CD14-positive monocyte (primary cell): Measurements from ENCODE around the gene PTPRR. TPM values are rescaled to one million over a fixed set of nuclear protein-coding genes. Genes with fewer than 3 reads are reported as not detected.

ENCODE experiments used
- DNase-seq, 3 donors: peaks; one replicate each; pipeline ENCODE4 v3.0.0-alpha.2; 2011 to 2022
- H2AFZ ChIP-seq: 2 replicates; pipeline ENCODE4 v1.6.0; 2012; ENCODE audit warnings: mild to moderate bottlenecking, low read depth, low read length, inconsistent platforms; ENCODE audit not compliant: insufficient read depth, poor library complexity, severe bottlenecking
- H3K27ac ChIP-seq, 2 donors: 1 replicate in 1 of 2; 2 replicates in 1 of 2; pipeline ENCODE4 v1.5.1; 2012 to 2013; ENCODE audit warnings: low read length in 2 of 2, control low read depth in 1 of 2, inconsistent platforms in 1 of 2, low read depth in 1 of 2, mild to moderate bottlenecking in 1 of 2
- H3K27me3 ChIP-seq, 2 donors: one replicate each; pipeline versions ENCODE4 v1.6.0 to v1.6.1; 2011 to 2013; ENCODE audit warnings: low read length in 2 of 2; ENCODE audit not compliant: control insufficient read depth in 2 of 2, insufficient read depth in 2 of 2
- H3K36me3 ChIP-seq, 2 donors: replicated peaks in 1 of 2; 1 replicate in 1 of 2; 2 replicates in 1 of 2; pipeline versions ENCODE4 v1.5.1 to v1.6.1; 2012 to 2013; ENCODE audit warnings: low read length in 2 of 2, control low read depth in 1 of 2, inconsistent platforms in 1 of 2, mild to moderate bottlenecking in 1 of 2; ENCODE audit not compliant: insufficient read depth in 2 of 2, control insufficient read depth in 1 of 2
- H3K4me1 ChIP-seq, 2 donors: 1 replicate in 1 of 2; 2 replicates in 1 of 2; pipeline versions ENCODE4 v1.5.1 to v1.6.1; 2012 to 2013; ENCODE audit warnings: low read length in 2 of 2, control low read depth in 1 of 2, inconsistent platforms in 1 of 2, mild to moderate bottlenecking in 1 of 2, moderate library complexity in 1 of 2; ENCODE audit not compliant: insufficient read depth in 2 of 2, control insufficient read depth in 1 of 2
- H3K4me2 ChIP-seq: replicated peaks from 2 replicates; pipeline ENCODE3; 2012; ENCODE audit warnings: low read length, moderate library complexity, mild to moderate bottlenecking; ENCODE audit not compliant: poor library complexity, severe bottlenecking; ENCODE audit errors: extremely low read depth
- H3K4me3 ChIP-seq, 3 experiments: fragments of 200-600 bp in 1 of 3; sonication (generic) in 1 of 3; replicated peaks in 1 of 3; 1 replicate in 2 of 3; 2 replicates in 1 of 3; pipeline ENCODE4 v1.5.1; 2011 to 2013; ENCODE audit warnings: low read length in 3 of 3, mild to moderate bottlenecking in 3 of 3, control low read depth in 2 of 3, low read depth in 2 of 3, inconsistent platforms in 1 of 3, moderate library complexity in 1 of 3
- H3K79me2 ChIP-seq: 2 replicates; pipeline ENCODE4 v1.6.0; 2012; ENCODE audit warnings: mild to moderate bottlenecking, control low read depth, inconsistent platforms, low read length, moderate library complexity; ENCODE audit not compliant: insufficient read depth
- H3K9ac ChIP-seq: 2 replicates; pipeline ENCODE4 v1.6.0; 2017; ENCODE audit warnings: low read length, mild to moderate bottlenecking; ENCODE audit not compliant: insufficient read depth, poor library complexity, severe bottlenecking
- H3K9me3 ChIP-seq, 2 donors: replicated peaks in 1 of 2; 1 replicate in 1 of 2; 2 replicates in 1 of 2; pipeline versions ENCODE4 v1.5.1 to v1.6.1; 2012 to 2013; ENCODE audit warnings: low read length in 2 of 2, control low read depth in 1 of 2; ENCODE audit not compliant: control insufficient read depth in 1 of 2, insufficient read depth in 1 of 2
- H4K20me1 ChIP-seq: 2 replicates; pipeline ENCODE4 v1.6.0; 2012; ENCODE audit warnings: mild to moderate bottlenecking, low read length, control low read depth, moderate library complexity; ENCODE audit not compliant: insufficient read depth
- H3K27ac Mint-ChIP-seq, 7 donors: one replicate each; pipeline ENCODE4 v1.8.0; 2020; ENCODE audit warnings: mild to moderate bottlenecking in 7 of 7, mixed read lengths in 7 of 7, moderate library complexity in 6 of 7, inconsistent platforms in 2 of 7
- H3K27me3 Mint-ChIP-seq, 3 donors: one replicate each; pipeline ENCODE4 v1.8.0; 2021 to 2022; ENCODE audit warnings: low read depth in 3 of 3, mild to moderate bottlenecking in 3 of 3, mixed read lengths in 3 of 3, moderate library complexity in 3 of 3, inconsistent platforms in 1 of 3
- H3K36me3 Mint-ChIP-seq, 2 donors: one replicate each; pipeline ENCODE4 v1.8.0; 2020; ENCODE audit warnings: mixed read lengths in 2 of 2, inconsistent platforms in 1 of 2, mild to moderate bottlenecking in 1 of 2
- H3K4me1 Mint-ChIP-seq: one replicate; pipeline ENCODE4 v1.8.0; 2020; ENCODE audit warnings: mild to moderate bottlenecking, mixed read lengths
- H3K4me3 Mint-ChIP-seq, 2 donors: one replicate each; pipeline ENCODE4 v1.8.0; 2020; ENCODE audit warnings: mild to moderate bottlenecking in 2 of 2, mixed read lengths in 2 of 2, moderate library complexity in 1 of 2
- H3K9me3 Mint-ChIP-seq, 7 donors: one replicate each; pipeline ENCODE4 v1.8.0; 2020 to 2022; ENCODE audit warnings: mixed read lengths in 7 of 7, mild to moderate bottlenecking in 6 of 7, moderate library complexity in 6 of 7, inconsistent platforms in 2 of 7
- WGBS: methylation state at CpG from one replicate; pipeline ENCODE4 v1.1.5; 2013; ENCODE audit warnings: missing lambda C conversion rate; ENCODE audit not compliant: insufficient coverage; 5-methylcytosine and 5-hydroxymethylcytosine counted together
- intact Hi-C, 2 donors: fragments of 100-400 bp; cut with micrococcal nuclease; formaldehyde crosslinking; loops; one replicate each; pipeline versions ENCODE4 v1.15.0 to v1.15.1; 2023
- polyA plus RNA-seq, 3 donors: library from polyadenylated mRNA; depleted of rRNA in 1 of 3; unstranded in 2 of 3; stranded (reverse) in 1 of 3; fragments of 300-500 nt in 2 of 3; fragments of >200 nt in 1 of 3; fragmentation: Illumina TruSeq in 2 of 3; gene quantifications; 1 replicate in 2 of 3; 2 replicates in 1 of 3; pipeline ENCODE4 v1.2.3, GENCODE V29; 2012 to 2021
- TF ChIP-seq, protein P1 (sequence below): fragments of 200-600 bp; IDR thresholded peaks from one replicate; pipeline ENCODE4 v1.8.0; 2022; ENCODE audit warnings: antibody characterized with exemption, mild to moderate bottlenecking

The PTPRR gene
- polyA plus RNA-seq, 3 donors = not detected

DNA sequence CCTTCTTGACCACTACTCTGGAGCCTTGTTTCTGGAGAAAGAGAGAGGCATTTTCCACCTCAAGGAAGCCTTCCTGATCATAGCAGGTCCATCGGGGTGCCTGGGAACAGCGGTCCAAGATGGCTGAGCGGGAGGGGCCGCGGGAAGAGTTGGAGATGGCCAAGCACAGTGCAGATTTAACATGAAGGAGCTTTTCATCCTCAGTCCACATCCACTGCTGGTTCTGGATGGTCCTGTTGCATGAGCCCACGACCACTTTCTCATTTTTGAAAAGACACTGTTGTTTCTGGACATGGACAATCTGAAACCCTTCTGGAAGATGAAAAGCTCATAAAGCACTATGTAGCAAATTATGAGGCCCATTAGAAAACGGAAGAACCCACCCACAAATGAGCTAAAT is 284.8 kb downstream of the PTPRR start:
- H4K20me1 ChIP-seq = no peaks in the 10 kb centered on the region
- no peaks in the 10 kb centered on the region for H3K9me3 ChIP-seq
- TF ChIP-seq, protein P1, sequence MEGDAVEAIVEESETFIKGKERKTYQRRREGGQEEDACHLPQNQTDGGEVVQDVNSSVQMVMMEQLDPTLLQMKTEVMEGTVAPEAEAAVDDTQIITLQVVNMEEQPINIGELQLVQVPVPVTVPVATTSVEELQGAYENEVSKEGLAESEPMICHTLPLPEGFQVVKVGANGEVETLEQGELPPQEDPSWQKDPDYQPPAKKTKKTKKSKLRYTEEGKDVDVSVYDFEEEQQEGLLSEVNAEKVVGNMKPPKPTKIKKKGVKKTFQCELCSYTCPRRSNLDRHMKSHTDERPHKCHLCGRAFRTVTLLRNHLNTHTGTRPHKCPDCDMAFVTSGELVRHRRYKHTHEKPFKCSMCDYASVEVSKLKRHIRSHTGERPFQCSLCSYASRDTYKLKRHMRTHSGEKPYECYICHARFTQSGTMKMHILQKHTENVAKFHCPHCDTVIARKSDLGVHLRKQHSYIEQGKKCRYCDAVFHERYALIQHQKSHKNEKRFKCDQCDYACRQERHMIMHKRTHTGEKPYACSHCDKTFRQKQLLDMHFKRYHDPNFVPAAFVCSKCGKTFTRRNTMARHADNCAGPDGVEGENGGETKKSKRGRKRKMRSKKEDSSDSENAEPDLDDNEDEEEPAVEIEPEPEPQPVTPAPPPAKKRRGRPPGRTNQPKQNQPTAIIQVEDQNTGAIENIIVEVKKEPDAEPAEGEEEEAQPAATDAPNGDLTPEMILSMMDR = no peak
- no peak overlapping the region for H3K4me3 Mint-ChIP-seq
- H3K4me3 ChIP-seq = no peak overlapping the region
- no peaks in the 10 kb centered on the region for H3K27me3 ChIP-seq
- peaks cover 0 to 2% (median 0%) of the 10 kb centered on the region in 3 donors for H3K27me3 Mint-ChIP-seq
- no peaks in the 10 kb centered on the region for H3K79me2 ChIP-seq
- H3K9ac ChIP-seq = no peak overlapping the region
- H3K27ac Mint-ChIP-seq = no peak overlapping the region
- peaks cover 0 to 3% (median 2%) of the 10 kb centered on the region in 7 donors for H3K9me3 Mint-ChIP-seq
- no peaks in the 10 kb centered on the region for H3K4me1 Mint-ChIP-seq
- no peak overlapping the region for H3K4me2 ChIP-seq
- H3K36me3 Mint-ChIP-seq = no peaks in the 10 kb centered on the region
- no peak overlapping the region for H2AFZ ChIP-seq
- intact Hi-C loops = no loop called here
- no peak overlapping the region for H3K27ac ChIP-seq
- 89% methylated on average over 6 of the region's 7 CpGs for WGBS
- H3K36me3 ChIP-seq = no peaks in the 10 kb centered on the region
- no peak for DNase-seq
- no peaks in the 10 kb centered on the region for H3K4me1 ChIP-seq

DNA sequence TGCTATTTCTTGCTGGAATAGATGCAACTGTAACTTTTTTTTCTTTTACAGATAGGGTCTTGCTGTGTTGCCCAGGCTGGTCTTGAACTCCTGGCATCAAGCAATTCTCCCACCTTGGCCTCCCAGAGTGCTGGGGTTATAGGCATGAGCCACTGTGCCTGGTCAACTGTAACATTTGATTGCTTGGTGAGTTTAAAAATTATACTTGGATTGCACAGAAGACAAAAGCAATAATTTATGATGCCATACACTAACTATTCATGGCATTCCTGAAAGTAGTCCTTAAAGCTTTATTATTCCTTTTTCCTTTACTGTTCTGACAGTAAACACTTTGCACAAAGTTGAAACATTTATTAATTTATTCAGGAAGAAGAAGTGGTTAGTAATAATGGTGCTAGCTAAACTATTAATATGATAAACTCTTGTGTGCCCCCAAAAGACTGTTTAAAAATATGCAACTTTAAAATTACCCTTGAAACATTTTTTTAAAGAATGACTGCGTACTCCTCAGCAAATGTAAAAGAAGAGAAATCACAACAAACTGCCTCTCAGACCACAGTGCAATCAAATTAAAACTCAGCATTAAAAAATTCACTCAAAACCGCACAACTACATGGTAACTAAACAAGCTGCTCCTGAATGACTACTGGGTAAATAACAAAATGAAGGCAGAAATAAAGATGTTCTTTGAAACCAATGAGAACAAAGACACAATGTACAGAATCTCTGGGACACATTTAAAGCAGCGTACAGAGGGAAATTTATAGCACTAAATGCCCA is 291.6 kb downstream of the PTPRR start:
- peaks cover 0 to 1% (median 0%) of the 10 kb centered on the region in 3 donors for H3K27me3 Mint-ChIP-seq
- H3K27ac ChIP-seq = no peak overlapping the region
- no peak overlapping the region for H2AFZ ChIP-seq
- H4K20me1 ChIP-seq = no peaks in the 10 kb centered on the region
- no peaks in the 10 kb centered on the region for H3K4me1 Mint-ChIP-seq
- H3K4me1 ChIP-seq = no peaks in the 10 kb centered on the region
- H3K79me2 ChIP-seq = no peaks in the 10 kb centered on the region
- H3K27me3 ChIP-seq = no peaks in the 10 kb centered on the region
- DNase-seq = no peak
- no peak overlapping the region for H3K4me3 Mint-ChIP-seq
- 100% methylated on average over 2 of the region's 3 CpGs for WGBS
- H3K4me2 ChIP-seq = no peak overlapping the region
- no peak overlapping the region for H3K9ac ChIP-seq
- no peak overlapping the region for H3K4me3 ChIP-seq
- H3K36me3 ChIP-seq = no peaks in the 10 kb centered on the region
- no peak overlapping the region for H3K27ac Mint-ChIP-seq
- TF ChIP-seq, protein P1 = no peak
- intact Hi-C loops = no loop called here
- no peaks in the 10 kb centered on the region for H3K9me3 ChIP-seq
- H3K9me3 Mint-ChIP-seq = peaks cover 0 to 5% (median 0%) of the 10 kb centered on the region in 7 donors
- H3K36me3 Mint-ChIP-seq = no peaks in the 10 kb centered on the region
